Esophagus muscularis mucosa (tissue), 3 donors: ENCODE data around the gene KHK.

Experiments used
- POLR2A ChIP-seq: fragments of 450-650 bp; IDR thresholded peaks from one replicate; pipeline ENCODE4 v1.6.1; 2017; ENCODE audit warnings: antibody characterized with exemption, moderate library complexity, mild to moderate bottlenecking, low read depth
- TF ChIP-seq, protein P1 (sequence below), 3 experiments: fragments of 200-600 bp in 2 of 3; fragments of 450-650 bp in 1 of 3; sonication (generic) in 2 of 3; IDR thresholded peaks; one replicate each; pipeline ENCODE4 v1.5.1; 2017 to 2019; ENCODE audit warnings: antibody characterized with exemption in 3 of 3, mild to moderate bottlenecking in 2 of 3, moderate library complexity in 1 of 3

GRCh38 chr2:27039871-27040270, 46.7 kb upstream of the KHK start:
- TF ChIP-seq, protein P1, sequence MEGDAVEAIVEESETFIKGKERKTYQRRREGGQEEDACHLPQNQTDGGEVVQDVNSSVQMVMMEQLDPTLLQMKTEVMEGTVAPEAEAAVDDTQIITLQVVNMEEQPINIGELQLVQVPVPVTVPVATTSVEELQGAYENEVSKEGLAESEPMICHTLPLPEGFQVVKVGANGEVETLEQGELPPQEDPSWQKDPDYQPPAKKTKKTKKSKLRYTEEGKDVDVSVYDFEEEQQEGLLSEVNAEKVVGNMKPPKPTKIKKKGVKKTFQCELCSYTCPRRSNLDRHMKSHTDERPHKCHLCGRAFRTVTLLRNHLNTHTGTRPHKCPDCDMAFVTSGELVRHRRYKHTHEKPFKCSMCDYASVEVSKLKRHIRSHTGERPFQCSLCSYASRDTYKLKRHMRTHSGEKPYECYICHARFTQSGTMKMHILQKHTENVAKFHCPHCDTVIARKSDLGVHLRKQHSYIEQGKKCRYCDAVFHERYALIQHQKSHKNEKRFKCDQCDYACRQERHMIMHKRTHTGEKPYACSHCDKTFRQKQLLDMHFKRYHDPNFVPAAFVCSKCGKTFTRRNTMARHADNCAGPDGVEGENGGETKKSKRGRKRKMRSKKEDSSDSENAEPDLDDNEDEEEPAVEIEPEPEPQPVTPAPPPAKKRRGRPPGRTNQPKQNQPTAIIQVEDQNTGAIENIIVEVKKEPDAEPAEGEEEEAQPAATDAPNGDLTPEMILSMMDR (IDR thresholded peaks at IDR 0.05): no peak
- no peak for TF ChIP-seq POLR2A
